GM06990 (cell line): ENCODE data around the gene RSF1.

Source experiments
- DNase-seq: peaks from one replicate; pipeline ENCODE4 v3.0.0-alpha.2; 2011; ENCODE audit not compliant: insufficient read length; ENCODE audit errors: extremely low read depth
- H3K27me3 ChIP-seq: replicated peaks from 2 replicates; pipeline ENCODE4 v1.6.0; 2011; ENCODE audit warnings: low read length; ENCODE audit not compliant: control insufficient read depth, insufficient read depth
- H3K36me3 ChIP-seq: 2 replicates; pipeline ENCODE4 v1.5.1; 2011; ENCODE audit warnings: low read length; ENCODE audit not compliant: control insufficient read depth, insufficient read depth
- H3K4me3 ChIP-seq: replicated peaks from 2 replicates; pipeline ENCODE4 v1.5.1; 2011; ENCODE audit warnings: low read depth, mild to moderate bottlenecking, control low read depth, low read length
- TF ChIP-seq, protein P1 (sequence below): IDR thresholded peaks from 2 replicates; pipeline ENCODE4 v1.5.1; 2011; ENCODE audit warnings: low read length, control low read depth, mild to moderate bottlenecking, inconsistent platforms; ENCODE audit not compliant: insufficient read depth, poor library complexity, severe bottlenecking

The RSF1 gene

DNA sequence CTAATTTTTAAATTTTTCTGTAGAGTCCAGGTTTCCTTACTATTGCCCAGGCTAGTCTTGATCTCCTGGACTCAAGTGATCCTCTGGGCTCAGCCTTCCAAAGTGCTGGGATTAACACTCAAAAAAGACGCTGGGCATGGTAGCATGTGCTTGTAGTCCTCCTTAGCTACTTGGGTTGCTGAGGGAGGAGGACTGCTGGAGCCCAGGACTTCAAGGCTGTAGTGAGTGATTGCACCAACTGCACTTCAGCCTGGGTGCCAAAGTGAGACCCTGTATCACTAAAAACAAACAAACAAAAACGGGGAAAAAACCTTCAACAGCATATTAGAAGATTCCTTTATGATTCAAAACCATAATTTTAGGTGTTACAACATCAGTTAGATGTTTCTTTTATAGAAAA lies 44.6 kb downstream of the RSF1 start:
- TF ChIP-seq, protein P1, sequence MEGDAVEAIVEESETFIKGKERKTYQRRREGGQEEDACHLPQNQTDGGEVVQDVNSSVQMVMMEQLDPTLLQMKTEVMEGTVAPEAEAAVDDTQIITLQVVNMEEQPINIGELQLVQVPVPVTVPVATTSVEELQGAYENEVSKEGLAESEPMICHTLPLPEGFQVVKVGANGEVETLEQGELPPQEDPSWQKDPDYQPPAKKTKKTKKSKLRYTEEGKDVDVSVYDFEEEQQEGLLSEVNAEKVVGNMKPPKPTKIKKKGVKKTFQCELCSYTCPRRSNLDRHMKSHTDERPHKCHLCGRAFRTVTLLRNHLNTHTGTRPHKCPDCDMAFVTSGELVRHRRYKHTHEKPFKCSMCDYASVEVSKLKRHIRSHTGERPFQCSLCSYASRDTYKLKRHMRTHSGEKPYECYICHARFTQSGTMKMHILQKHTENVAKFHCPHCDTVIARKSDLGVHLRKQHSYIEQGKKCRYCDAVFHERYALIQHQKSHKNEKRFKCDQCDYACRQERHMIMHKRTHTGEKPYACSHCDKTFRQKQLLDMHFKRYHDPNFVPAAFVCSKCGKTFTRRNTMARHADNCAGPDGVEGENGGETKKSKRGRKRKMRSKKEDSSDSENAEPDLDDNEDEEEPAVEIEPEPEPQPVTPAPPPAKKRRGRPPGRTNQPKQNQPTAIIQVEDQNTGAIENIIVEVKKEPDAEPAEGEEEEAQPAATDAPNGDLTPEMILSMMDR = no peak
- no peak for DNase-seq
- Histone ChIP-seq H3K4me3 (no peak overlapping the region), H3K27me3 (no peaks in the 10 kb centered on the region), H3K36me3 (no peaks in the 10 kb centered on the region; the same call in 1 of the 2 replicates)

DNA sequence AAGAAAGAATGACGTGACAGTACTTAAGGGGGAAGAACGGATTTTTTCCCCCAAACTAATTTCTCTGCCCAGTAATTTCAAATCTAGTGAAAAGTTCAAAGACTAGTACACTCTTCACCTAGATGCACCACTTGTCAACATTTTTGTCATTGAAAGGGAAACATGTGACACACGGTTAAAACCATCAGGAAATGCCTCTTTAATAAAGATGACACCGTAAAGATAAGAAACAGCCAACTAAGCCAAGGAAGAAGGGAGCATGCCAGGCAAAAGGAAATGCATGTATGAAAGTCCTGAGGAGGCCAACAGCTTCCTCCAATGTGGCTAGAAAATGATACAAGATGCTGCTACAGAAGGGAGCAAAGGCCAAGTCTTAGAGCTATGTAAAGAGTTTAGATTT lies 49.4 kb downstream of the RSF1 start:
- H3K36me3 ChIP-seq = no peaks in the 10 kb centered on the region; the same call in 1 of the 2 replicates
- TF ChIP-seq, protein P1 = no peak
- no peaks in the 10 kb centered on the region for H3K27me3 ChIP-seq
- no peak for DNase-seq
- H3K4me3 ChIP-seq = no peak overlapping the region

DNA sequence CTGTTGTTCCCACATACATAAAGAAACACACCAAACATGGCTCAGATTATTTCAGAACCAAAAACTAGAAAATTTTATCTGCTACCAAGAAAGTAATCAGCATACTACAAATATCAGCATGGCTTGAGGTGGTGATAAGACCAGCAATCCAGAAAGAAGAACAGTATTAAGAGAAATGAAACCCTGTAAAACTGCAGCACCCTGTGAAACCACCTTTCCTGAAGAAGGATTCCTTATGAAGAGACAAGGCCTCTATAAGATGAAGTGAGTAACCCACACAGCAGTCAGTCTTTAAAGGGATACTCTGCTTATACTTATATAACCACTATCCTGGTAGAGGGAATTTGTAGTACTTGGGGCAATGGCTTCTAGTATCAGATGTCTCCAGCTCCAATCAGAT lies 49.9 kb downstream of the RSF1 start:
- TF ChIP-seq, protein P1 = no peak
- Histone ChIP-seq H3K27me3 (no peaks in the 10 kb centered on the region), H3K4me3 (no peak overlapping the region), H3K36me3 (no peaks in the 10 kb centered on the region; the same call in 1 of the 2 replicates)
- DNase-seq = no peak

DNA sequence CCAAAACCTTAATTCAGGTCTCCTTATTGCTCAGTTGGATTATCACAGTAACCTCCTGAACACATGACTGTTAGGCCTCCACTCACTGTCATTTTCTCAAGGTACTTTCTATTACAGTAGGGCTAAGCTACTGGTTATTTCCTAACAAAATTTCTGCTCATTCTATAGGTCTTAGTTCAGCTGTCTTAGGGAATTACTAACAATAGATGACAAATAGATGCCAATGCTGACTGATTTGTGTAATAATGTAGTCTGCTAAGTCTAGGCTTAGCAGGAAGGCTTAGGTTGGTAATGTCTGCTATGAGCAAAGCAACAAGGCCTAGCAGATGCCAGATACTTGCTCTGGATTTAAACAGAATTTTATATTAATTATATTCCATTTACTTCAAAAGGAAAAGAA lies 58.1 kb downstream of the RSF1 start:
- Histone ChIP-seq H3K36me3 (peaks cover 2% of the 10 kb centered on the region; the same call in 1 of the 2 replicates), H3K27me3 (no peaks in the 10 kb centered on the region), H3K4me3 (no peak overlapping the region)
- no peak for DNase-seq
- TF ChIP-seq, protein P1 = no peak

DNA sequence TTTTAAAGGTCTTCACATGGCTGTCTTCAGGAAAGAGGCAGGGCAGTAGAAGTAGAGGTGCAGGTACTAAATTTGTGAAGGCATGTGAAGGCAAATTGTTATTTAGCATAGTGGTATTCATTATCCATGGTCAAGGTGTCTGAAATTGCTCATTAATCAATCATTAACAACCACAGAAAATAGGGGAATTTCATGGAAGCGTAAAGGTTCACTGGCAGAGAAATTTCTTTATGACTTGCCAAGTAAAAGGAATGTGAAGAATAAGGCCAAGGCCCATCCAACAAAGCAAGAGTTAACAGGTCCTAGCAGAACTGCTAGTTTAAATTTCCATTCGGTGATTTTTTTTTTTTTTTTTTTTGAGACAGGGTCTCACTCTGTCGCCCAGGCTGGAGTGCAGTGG lies 59.0 kb downstream of the RSF1 start:
- H3K36me3 ChIP-seq = peaks cover 2% of the 10 kb centered on the region; the same call in 1 of the 2 replicates
- no peaks in the 10 kb centered on the region for H3K27me3 ChIP-seq
- H3K4me3 ChIP-seq = no peak overlapping the region
- TF ChIP-seq, protein P1 = no peak
- no peak for DNase-seq

DNA sequence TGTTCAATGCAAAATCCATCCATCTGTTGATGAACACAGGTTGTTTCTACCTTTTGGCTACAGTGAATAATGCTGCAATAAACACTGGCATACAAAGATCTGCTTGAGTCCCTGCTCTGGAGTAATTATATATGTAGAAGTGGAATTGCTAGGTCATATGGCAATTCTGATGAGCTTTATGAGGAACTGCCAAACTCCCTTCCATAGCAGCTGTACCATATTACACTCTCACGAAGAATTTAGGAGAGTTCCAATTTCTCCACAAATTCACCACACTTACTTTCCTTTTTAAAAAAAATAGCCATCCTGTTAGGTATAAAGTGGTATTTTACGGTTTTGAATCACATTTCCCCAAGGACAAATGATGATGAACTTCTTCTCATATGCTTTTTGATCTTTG lies 62.2 kb downstream of the RSF1 start:
- Histone ChIP-seq H3K4me3 (no peak overlapping the region), H3K36me3 (no peaks in the 10 kb centered on the region; the same call in 1 of the 2 replicates), H3K27me3 (no peaks in the 10 kb centered on the region)
- no peak for DNase-seq
- TF ChIP-seq, protein P1 = no peak
